K562 (cell line): ENCODE data around the gene POU2AF2.

Source experiments
- JUND ChIP-seq, 2 experiments: IDR thresholded peaks; 2 replicates in 1 of 2; 3 replicates in 1 of 2; pipeline ENCODE4 v1.6.1; 2011; ENCODE audit warnings: borderline replicate concordance in 2 of 2, low read depth in 2 of 2, low read length in 2 of 2, improper control_type of control experiment in 1 of 2, missing biosample characterization in 1 of 2, missing genetic modification characterization in 1 of 2, missing genetic modification reagents in 1 of 2
- KAT2B ChIP-seq: IDR thresholded peaks from one replicate; pipeline ENCODE4 v1.6.1; 2012; ENCODE audit warnings: low read depth, mild to moderate bottlenecking, control low read depth, inconsistent platforms, low read length, moderate library complexity
- REST ChIP-seq, 2 experiments: fragments of 450-650 bp; formaldehyde crosslinking in 1 of 2; IDR thresholded peaks; 2 replicates each; pipeline versions ENCODE4 v1.4.0 to v1.6.1; 2014 to 2020; ENCODE audit warnings: mild to moderate bottlenecking in 2 of 2, borderline replicate concordance in 1 of 2, low read depth in 1 of 2
- ZNF77 ChIP-seq: fragments of 250-450 bp; sonication (Bioruptor Pico); IDR thresholded peaks from 2 replicates; pipeline ENCODE4 v1.5.0; 2020

GRCh38 chr11:111298413-111299100 is 53.0 kb downstream of the POU2AF2 start, which contains the start of gene POU2AF3:
- TF ChIP-seq KAT2B (no peak), REST (IDR thresholded peaks at IDR 0.05; ENCODE audit: borderline replicate concordance) (no peak), REST (CRISPR knock-in tag; IDR thresholded peaks at IDR 0.05; ENCODE audit: low read depth) (no peak), ZNF77 (no peak), JUND (IDR thresholded peaks at IDR 0.05; ENCODE audit: borderline replicate concordance, low read depth, low read length) (no peak), JUND (tag; IDR thresholded peaks at IDR 0.05; ENCODE audit: borderline replicate concordance, low read depth, low read length) (no peak)
